Skin of body (tissue), 2 donors: Measurements from ENCODE around the gene FOXI1. TPM values are rescaled to one million over a fixed set of nuclear protein-coding genes. Genes with fewer than 3 reads are reported as not detected.
A peak's percentile ranks its signal among the peaks of the same experiment; 100 is the strongest.
"Not testable (repeated sequence)": the region's sequence is repeated elsewhere in the genome, so short reads cannot be mapped to it uniquely, and the experiment has no call there.

ENCODE experiments used
- DNase-seq: peaks from one replicate; lab custom pipeline; 2025; lab: John Stamatoyannopoulos, UW
- total RNA-seq: library from RNA; depleted of rRNA; stranded (reverse); fragments of >200 nt; gene quantifications from one replicate; pipeline ENCODE4 v1.2.3, GENCODE V29; 2014

Gene FOXI1
- total RNA-seq, 1 donor from 2014 or later, result 0.10 TPM

- no peak for DNase-seq
These were observed 20.4 kb downstream of the FOXI1 start for GRCh38 chr5:170126061-170126460.

DNA sequence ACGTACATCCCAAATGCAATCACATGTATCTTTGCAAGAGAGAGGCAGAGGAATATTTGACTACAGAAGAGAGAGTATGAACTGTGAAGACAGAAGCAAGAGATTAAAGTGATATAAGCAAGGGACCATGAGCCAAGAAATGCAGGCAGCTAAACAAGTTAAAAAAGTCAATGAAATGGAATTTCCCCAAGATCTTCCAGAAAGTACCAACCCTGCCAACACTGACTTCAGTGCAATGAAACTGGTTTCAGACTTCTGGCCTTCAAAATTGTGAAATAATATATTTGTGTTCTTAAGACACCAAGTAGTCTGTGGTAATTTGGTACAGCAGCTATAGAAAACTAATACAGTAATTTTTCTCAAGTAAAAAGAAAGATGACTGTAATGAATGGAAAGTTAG lies 20.9 kb downstream of the FOXI1 start:
- DNase-seq, result no peak

- no peak for DNase-seq
These were observed 25.5 kb downstream of the FOXI1 start for GRCh38 chr5:170131235-170131634.

GRCh38 chr5:170132269-170132975 lies 26.7 kb downstream of the FOXI1 start:
- peak; percentile 82 for DNase-seq

DNA sequence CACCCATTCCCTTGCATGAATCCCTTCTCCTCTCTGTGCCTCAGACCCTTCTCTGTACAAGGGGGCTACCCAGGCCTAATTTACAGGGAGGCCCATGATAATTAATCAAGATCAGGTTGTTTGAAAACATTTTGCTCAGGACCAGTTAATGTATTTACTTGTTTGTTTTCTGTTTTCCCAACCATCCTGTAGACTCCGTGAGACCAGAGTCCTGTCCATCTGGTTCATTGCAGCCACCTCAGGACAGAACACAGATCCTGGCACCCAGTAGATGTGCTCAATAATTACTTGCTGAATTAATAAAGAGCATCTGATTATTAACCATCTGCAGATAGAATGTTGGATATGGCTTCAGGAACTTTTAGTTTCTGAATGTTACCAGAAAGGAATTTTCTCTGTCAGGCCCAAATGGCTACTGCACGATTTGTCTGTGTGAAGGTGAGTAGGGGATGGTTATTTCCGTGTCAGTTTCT lies 27.3 kb downstream of the FOXI1 start:
- DNase-seq, result no peak

- no peak for DNase-seq
These were observed 30.2 kb downstream of the FOXI1 start for GRCh38 chr5:170135796-170136490.

GRCh38 chr5:170136506-170136905 lies 30.8 kb downstream of the FOXI1 start:
- DNase-seq, result no peak

DNA sequence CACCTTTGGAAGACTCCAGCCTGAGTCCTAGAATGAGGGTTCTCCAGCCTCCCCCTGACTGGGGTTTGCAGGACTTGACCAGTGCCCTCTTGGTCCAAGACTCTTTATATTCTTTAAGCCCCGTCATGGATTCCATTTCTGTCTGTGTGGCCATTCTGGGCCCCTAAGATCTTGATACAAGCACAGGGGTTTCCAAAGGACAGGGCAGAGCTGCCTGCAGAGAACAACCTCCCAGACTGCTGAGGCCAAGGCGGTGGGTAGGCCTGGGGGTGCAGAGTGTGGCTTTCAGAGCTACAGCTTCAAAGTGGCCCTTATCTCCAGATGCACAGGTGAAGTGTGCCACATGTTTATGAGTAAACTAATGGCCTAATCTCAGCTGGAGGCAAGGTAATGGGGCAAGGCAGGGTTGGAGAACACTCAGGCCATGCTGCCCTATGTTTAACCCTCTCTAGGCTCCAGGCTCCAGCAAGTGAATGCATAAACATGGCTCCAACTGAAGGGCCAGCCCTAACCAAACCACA lies 32.1 kb downstream of the FOXI1 start:
- DNase-seq, result no peak

GRCh38 chr5:170138273-170138672 lies 32.6 kb downstream of the FOXI1 start:
- DNase-seq, result no peak

DNA sequence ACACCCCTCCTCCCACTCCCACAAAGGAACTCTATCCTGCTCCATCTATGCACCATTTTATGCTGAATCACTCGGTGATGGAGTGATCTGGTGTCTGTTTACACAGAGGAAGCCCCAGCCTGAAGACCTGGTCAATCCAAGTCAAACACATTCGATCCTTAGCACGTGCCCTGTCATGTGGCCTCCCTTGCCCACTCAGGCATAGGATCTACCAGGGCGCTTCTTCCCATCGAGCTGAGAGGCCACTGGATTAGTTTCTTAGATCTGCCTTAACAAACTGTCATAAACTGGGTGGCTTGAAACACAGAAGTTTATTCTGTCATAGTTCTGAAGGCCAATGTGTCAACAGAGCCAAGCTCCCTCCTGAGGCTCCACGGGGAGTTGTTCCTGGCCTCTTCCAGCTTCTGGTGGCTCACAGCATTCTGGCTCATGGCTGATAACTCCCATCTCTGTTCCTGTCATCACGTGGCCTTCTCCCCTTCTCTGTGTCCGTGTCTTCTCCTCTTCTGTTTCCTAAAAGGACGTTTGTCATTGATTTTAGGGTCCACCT lies 34.2 kb downstream of the FOXI1 start:
- DNase-seq, result no peak

GRCh38 chr5:170141196-170141595 lies 35.5 kb downstream of the FOXI1 start:
- not testable (repeated sequence) for DNase-seq

DNA sequence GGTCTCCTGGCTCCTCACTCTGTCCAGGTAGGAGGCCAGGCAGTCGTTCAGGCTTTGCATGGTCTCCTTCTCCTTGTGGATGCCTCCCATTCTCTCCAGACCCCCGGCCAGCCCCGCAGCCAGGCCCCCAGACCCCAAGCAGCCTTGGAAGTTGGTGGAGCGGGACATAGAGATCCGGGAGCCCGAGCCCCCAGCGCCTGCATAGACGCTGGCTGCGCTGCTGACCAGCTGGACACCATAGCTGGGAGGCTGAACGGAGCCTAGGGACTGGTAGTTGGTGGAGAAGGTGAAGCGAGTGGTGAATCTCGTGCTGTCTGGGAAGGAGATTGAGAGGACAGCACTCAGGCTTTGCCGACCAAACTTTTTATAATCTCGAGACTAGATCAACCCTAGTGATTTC lies 35.9 kb downstream of the FOXI1 start:
- no peak for DNase-seq

GRCh38 chr5:170142196-170142595 lies 36.5 kb downstream of the FOXI1 start:
- DNase-seq, result peak; percentile 33

GRCh38 chr5:170143091-170143490 lies 37.4 kb downstream of the FOXI1 start:
- DNase-seq, result no peak

GRCh38 chr5:170143710-170144109 lies 38.0 kb downstream of the FOXI1 start:
- no peak for DNase-seq

DNA sequence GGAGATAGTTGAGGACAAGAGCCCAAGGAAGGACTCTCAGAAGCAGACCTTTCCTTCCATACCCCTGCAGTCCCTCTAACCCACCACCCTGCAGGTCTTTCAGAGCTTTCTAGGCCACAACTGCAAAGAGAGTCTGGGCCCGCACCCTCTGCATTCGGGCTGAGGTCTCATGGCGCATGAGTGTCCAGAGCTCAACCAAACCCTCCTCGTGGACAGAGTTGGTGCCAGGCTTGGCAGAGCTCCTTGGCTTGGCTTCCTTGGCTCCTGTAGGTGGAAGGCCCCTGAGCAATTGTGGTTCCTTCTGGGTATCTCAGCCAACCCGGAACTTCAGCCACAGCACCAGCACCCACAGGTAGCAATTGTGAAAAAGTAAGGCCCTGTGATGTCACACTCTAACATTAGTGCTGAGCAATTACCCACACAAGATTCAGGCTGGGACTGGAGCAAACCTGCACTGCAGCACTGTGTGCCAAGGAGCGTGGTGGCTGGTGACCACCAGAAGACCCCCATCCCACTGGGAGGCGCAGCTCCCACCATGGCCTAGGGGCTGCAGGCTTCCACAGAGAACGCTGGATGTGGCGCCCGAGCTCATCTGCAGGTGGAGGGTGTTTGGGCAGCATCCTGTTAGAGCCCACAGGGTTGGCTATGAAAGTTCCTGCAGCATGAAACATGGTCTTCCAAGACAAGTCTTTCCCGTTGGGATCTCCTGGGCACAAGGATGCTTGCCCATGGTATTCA lies 38.8 kb downstream of the FOXI1 start:
- DNase-seq, result no peak

DNA sequence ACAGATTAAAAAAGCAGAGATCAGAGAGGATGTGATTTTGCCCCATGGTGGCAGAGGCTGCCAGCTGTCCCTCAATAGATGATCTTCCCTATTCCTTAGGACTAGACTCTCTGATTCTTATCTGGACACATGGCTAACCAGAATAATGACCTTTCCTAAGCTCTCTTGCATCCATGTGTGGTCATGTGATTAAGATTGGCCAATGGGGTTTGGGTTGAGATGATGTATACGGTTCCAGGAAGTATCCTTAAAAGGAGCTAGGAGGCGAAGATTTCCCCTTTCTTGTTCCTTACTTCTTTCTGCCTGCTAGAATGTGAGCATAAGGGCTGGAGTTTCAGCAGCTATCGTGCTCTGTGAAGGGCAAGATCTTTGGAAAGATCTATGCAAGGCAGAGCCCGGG lies 39.8 kb downstream of the FOXI1 start:
- no peak for DNase-seq

- no peak for DNase-seq
These were observed 41.5 kb downstream of the FOXI1 start for GRCh38 chr5:170147051-170147752.

- no peak for DNase-seq
These were observed 42.1 kb downstream of the FOXI1 start for GRCh38 chr5:170147753-170148264.

- DNase-seq, result no peak
These were observed 42.9 kb downstream of the FOXI1 start for GRCh38 chr5:170148430-170149205.
